ENCODE results near the gene COA5. TPM values are rescaled to one million over a fixed set of nuclear protein-coding genes. Genes with fewer than 3 reads are reported as not detected.

The COA5 gene, protein sequence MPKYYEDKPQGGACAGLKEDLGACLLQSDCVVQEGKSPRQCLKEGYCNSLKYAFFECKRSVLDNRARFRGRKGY
- total RNA-seq, result 10 to 100 TPM; 14.3 to 31.3 (median 29.0) TPM

DNA sequence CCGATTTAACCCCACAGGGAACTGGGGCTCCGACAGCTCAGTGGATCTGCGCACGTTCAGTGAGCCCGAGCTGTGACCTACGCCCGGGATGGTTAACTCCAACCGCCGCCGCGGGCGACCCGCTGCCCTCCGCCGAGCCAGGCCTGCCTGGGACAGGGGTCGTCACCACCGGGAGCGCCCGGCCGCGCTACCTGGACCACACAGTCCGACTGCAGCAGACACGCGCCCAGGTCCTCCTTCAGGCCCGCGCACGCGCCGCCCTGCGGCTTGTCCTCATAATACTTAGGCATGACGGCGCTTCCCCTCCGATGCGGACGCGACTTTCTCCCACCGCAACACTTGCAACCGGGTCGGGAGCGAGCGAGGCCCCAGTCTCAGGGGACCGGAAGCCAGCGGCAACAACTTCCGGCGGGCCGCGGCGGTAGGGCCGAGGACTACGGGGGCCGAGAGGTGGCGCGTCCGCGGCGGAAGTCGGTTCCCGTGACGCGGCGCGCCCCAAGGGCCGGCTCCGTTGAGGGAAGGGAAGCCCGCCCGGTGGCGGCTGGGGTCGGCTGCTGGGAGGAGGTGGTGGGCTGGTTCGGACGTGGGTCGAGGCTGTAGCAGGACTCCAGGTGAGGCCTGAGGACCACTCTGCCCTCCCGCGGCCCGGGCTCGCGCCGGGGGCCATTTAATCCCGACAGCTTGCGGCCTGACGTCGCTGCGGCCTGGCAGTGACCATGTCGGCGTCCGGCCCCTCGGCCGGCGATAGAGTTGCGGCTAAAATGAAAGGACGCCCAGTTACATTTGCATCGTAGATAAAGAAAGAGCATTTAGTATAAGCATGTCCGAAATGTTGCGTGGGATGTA, at the start of gene COA5, which contains the start of gene UNC50:
COA5 (minus strand) TSS at position 397 of the 846 bp plus-strand sequence; CDS start at position 290, 107 bp downstream.
UNC50 (plus strand) TSS at position 474 of the 846 bp plus-strand sequence. CDS start 1,171 bp downstream, outside the sequence.
- peak; percentile 84 to 97 for DNase-seq (ENCODE audit: low spot score in 2 of 2)
- 0% methylated on average over 19 to 87 of the region's 93 CpGs for WGBS, 2 donors
- intact Hi-C loops (cut with DNase I; ENCODE audit: low total_unique reads), result no loop called here
- H3K4me3 ChIP-seq (ENCODE audit: low read depth, poor library complexity, severe bottlenecking), result peak within 1 kb of the TSS; percentile 83
- TF ChIP-seq, protein P1, sequence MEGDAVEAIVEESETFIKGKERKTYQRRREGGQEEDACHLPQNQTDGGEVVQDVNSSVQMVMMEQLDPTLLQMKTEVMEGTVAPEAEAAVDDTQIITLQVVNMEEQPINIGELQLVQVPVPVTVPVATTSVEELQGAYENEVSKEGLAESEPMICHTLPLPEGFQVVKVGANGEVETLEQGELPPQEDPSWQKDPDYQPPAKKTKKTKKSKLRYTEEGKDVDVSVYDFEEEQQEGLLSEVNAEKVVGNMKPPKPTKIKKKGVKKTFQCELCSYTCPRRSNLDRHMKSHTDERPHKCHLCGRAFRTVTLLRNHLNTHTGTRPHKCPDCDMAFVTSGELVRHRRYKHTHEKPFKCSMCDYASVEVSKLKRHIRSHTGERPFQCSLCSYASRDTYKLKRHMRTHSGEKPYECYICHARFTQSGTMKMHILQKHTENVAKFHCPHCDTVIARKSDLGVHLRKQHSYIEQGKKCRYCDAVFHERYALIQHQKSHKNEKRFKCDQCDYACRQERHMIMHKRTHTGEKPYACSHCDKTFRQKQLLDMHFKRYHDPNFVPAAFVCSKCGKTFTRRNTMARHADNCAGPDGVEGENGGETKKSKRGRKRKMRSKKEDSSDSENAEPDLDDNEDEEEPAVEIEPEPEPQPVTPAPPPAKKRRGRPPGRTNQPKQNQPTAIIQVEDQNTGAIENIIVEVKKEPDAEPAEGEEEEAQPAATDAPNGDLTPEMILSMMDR (IDR thresholded peaks at IDR 0.05), result no peak
- peak in 1 of 2 donors; percentile 51 for TF ChIP-seq POLR2A (IDR thresholded peaks at IDR 0.05)

DNA sequence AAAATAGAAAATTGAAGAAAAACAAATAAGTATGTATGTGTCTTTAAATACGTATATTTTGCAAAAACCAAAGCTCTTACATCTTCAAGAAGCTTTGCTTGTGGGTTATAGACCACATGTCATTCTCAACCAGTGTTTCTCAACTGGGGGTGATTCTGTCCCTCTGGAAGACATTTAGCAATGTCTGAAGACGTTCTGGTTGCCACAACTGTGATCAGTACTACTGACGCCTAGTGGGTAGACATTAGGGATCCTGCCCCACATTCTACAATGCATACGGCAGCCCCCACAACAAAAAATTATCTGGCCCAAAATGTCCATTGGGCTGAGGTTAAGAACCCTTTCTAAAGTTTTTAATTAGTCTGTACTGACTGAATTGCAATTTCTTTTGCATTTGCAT, 48.5 kb upstream of the COA5 start:
- 74 to 89% methylated on average over 4 of the region's 4 CpGs for WGBS, 2 donors
- TF ChIP-seq, protein P1 (IDR thresholded peaks at IDR 0.05), result no peak
- TF ChIP-seq POLR2A (IDR thresholded peaks at IDR 0.05), result no peak
- no peak overlapping the region for H3K4me3 ChIP-seq (ENCODE audit: low read depth, poor library complexity, severe bottlenecking)
- intact Hi-C loops (cut with DNase I; ENCODE audit: low total_unique reads), result no loop called here
- DNase-seq (ENCODE audit: low spot score in 2 of 2), result no peak

DNA sequence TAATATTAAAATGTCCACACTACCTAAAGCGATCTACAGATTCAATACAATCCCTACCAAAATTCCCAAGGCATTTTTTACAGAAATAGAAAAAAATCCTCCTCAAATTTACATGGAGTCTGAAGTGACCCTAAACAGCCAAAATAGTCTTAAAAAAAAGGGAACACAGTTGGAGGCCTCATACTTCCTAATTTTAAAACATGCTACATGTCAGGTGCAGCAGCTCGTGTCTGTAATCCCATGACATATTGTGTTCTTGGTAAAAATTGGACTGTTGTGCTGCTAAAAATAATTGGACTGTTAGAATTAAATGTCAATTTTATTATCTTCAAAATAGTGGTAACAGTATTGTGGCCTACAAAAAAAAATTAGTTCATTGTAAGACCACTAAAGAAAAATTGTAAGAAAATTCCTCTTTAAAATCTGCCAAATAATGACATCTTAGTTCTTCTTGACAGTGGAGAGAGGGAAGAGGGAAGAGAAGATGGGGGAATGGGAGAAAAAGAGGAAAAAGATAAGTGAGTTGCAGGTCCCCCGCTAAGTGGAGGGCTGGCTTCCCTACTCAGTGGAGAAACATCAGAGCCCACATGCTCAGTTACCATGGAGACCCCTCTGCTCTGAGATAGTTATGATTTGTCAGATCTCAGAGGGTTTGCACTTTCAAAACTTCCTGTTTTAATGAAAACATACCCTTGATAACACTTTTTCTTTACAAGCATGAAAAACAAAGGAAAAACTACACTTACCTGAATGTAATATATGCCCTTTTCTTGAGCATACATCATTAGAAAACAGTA, 46.6 kb upstream of the COA5 start:
- TF ChIP-seq, protein P1 (IDR thresholded peaks at IDR 0.05), result no peak
- no peak for TF ChIP-seq POLR2A (IDR thresholded peaks at IDR 0.05)
- no peak for DNase-seq (ENCODE audit: low spot score in 2 of 2)
- intact Hi-C loops (cut with DNase I; ENCODE audit: low total_unique reads), result no loop called here
- no peak overlapping the region for H3K4me3 ChIP-seq (ENCODE audit: low read depth, poor library complexity, severe bottlenecking)
- WGBS, 2 donors, result 88 to 91% methylated on average over 3 of the region's 3 CpGs

DNA sequence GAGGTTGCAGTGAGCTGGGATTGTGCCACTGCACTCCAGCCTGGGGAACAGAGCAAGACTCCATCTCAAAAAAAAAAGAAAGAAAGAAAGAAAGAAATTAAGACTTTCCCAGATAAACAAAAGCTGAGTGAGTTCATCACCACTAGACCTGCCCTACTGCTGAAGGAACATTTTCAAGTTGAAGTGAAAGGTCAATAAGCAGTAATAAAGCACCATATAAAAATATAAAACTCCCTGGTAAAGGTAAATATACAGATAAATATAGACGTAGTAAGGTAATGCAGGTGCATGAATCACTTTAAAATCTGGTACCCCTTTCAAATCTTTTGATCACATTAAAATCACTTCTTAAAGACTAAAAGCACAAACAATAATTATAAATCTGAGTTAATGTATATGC, 42.7 kb upstream of the COA5 start:
- intact Hi-C loops (cut with DNase I; ENCODE audit: low total_unique reads), result no loop called here
- no peak for DNase-seq (ENCODE audit: low spot score in 2 of 2)
- TF ChIP-seq POLR2A (IDR thresholded peaks at IDR 0.05), result no peak
- TF ChIP-seq, protein P1 (IDR thresholded peaks at IDR 0.05), result no peak
- H3K4me3 ChIP-seq (ENCODE audit: low read depth, poor library complexity, severe bottlenecking), result no peak overlapping the region
- WGBS, 2 donors, result 92 to 94% methylated on average over 1 of the region's 1 CpG

DNA sequence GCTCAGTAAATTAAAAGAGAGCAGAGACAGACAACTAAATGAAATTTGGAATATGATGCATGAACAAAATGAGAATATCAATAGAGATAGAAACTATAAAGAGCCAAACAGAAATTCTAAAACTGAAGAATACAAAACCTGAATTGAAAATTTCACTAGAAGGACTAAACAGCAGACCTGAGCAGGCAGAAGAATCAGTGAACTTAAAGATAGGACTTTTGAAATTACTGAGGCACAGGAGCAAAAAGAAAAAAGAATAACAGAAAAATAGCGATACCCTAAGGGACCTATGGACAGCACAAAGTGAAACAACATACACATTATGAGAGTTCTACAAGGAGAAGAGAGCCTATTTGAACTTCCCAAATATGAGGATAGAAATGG, 41.7 kb upstream of the COA5 start:
- 92 to 97% methylated on average over 1 of the region's 1 CpG for WGBS, 2 donors
- no peak for TF ChIP-seq POLR2A (IDR thresholded peaks at IDR 0.05)
- TF ChIP-seq, protein P1 (IDR thresholded peaks at IDR 0.05), result no peak
- intact Hi-C loops (cut with DNase I; ENCODE audit: low total_unique reads), result loop anchor here (5.0 kb wide), 2 partner anchors 187 to 417 kb away; no protein-coding TSS in a partner anchor

More for the DNA sequence above, 41.7 kb upstream of the COA5 start:
- H3K4me3 ChIP-seq (ENCODE audit: low read depth, poor library complexity, severe bottlenecking), result no peak overlapping the region
- DNase-seq (ENCODE audit: low spot score in 2 of 2), result no peak
